ENCODE results near the gene IGSF9.

- no peak for TF ChIP-seq EZH2phosphoT487 (IDR thresholded peaks at IDR 0.05; ENCODE audit: borderline replicate concordance, low read length)
- TF ChIP-seq CTCF (conservative IDR thresholded peaks at IDR 0.05; ENCODE audit: low read depth, low read length) = no peak
- TF ChIP-seq EZH2 (IDR thresholded peaks at IDR 0.05; ENCODE audit: low read length, unreplicated experiment) = no peak
Measured at GRCh38 chr1:159988006-159988405, 42.6 kb upstream of the IGSF9 start.

Measured in PC-3 (cell line).